ENCODE results near the gene CELSR2.
A peak's percentile ranks its signal among the peaks of the same experiment; 100 is the strongest.
"Not testable (repeated sequence)": the region's sequence is repeated elsewhere in the genome, so short reads cannot be mapped to it uniquely, and the experiment has no call there.

CELSR2 gene

GRCh38 chr1:109282952-109283747, 33.8 kb downstream of the CELSR2 start, which contains the start of gene PSRC1:
PSRC1 (minus strand) TSS chr1:109283145.
- DNase-seq (ENCODE audit: low read depth) = peak; percentile 96
- peak; percentile 60 for TF ChIP-seq CTCF (conservative IDR thresholded peaks at IDR 0.05; ENCODE audit: low read length)
- H3K4me3 ChIP-seq (ENCODE audit: low read length) = peak within 1 kb of the TSS; percentile 93

- peak; percentile 15 for DNase-seq (ENCODE audit: low read depth)
- TF ChIP-seq CTCF (conservative IDR thresholded peaks at IDR 0.05; ENCODE audit: low read length) = no peak
- H3K4me3 ChIP-seq (ENCODE audit: low read length) = peak overlapping the region; percentile 93
Measured at GRCh38 chr1:109283748-109284600, 34.6 kb downstream of the CELSR2 start.

GRCh38 chr1:109286762-109287161, 37.4 kb downstream of the CELSR2 start:
- not testable (repeated sequence) for DNase-seq (ENCODE audit: low read depth); H3K4me3 ChIP-seq (ENCODE audit: low read length)

- TF ChIP-seq CTCF (conservative IDR thresholded peaks at IDR 0.05; ENCODE audit: low read length) = no peak
- no peak overlapping the region for H3K4me3 ChIP-seq (ENCODE audit: low read length)
- no peak for DNase-seq (ENCODE audit: low read depth)
Measured at GRCh38 chr1:109290137-109290536, 40.8 kb downstream of the CELSR2 start.

GRCh38 chr1:109290998-109291397, 41.7 kb downstream of the CELSR2 start:
- H3K4me3 ChIP-seq (ENCODE audit: low read length) = no peak overlapping the region
- no peak for DNase-seq (ENCODE audit: low read depth)
- TF ChIP-seq CTCF (conservative IDR thresholded peaks at IDR 0.05; ENCODE audit: low read length) = no peak

GRCh38 chr1:109292364-109292763, 43.0 kb downstream of the CELSR2 start:
- TF ChIP-seq CTCF (conservative IDR thresholded peaks at IDR 0.05; ENCODE audit: low read length) = no peak
- no peak for DNase-seq (ENCODE audit: low read depth)
- no peak overlapping the region for H3K4me3 ChIP-seq (ENCODE audit: low read length)

GRCh38 chr1:109293026-109293425, 43.7 kb downstream of the CELSR2 start:
- no peak for DNase-seq (ENCODE audit: low read depth)
- no peak for TF ChIP-seq CTCF (conservative IDR thresholded peaks at IDR 0.05; ENCODE audit: low read length)
- H3K4me3 ChIP-seq (ENCODE audit: low read length) = no peak overlapping the region

Measured in AG10803 (cell line).